HL-60 (cell line): ENCODE measurements around the gene UBAC2.

ENCODE experiments used
- DNase-seq, 2 experiments: peaks; one replicate each; pipeline ENCODE4 v3.0.0-alpha.2; 2010 to 2020; ENCODE audit warnings: low read depth in 1 of 2, low spot score in 1 of 2
- H3K27ac ChIP-seq: fragments of 250-450 bp; sonication (Bioruptor Pico); replicated peaks from 2 replicates; pipeline ENCODE4 v1.5.1; 2020; ENCODE audit warnings: mild to moderate bottlenecking, moderate library complexity
- H3K27me3 ChIP-seq: fragments of 250-450 bp; sonication (Bioruptor Pico); 2 replicates; pipeline ENCODE4 v1.5.1; 2021; ENCODE audit warnings: mild to moderate bottlenecking, moderate library complexity; ENCODE audit not compliant: insufficient read depth, poor library complexity, severe bottlenecking
- H3K4me3 ChIP-seq: replicated peaks from 2 replicates; pipeline ENCODE4 v1.5.1; 2011; ENCODE audit warnings: mild to moderate bottlenecking, control low read depth, low read length; ENCODE audit not compliant: insufficient read depth
- GABPA ChIP-seq: IDR thresholded peaks from 2 replicates; pipeline ENCODE4 v1.6.1; 2012; ENCODE audit warnings: low read depth
- POLR2AphosphoS5 ChIP-seq: IDR thresholded peaks from 2 replicates; pipeline ENCODE4 v1.6.1; 2012; ENCODE audit warnings: low read depth
- SPI1 ChIP-seq: IDR thresholded peaks from 2 replicates; pipeline ENCODE4 v1.6.1; 2012; ENCODE audit warnings: low read depth, mild to moderate bottlenecking, borderline replicate concordance
- TF ChIP-seq, protein P1 (sequence below): IDR thresholded peaks from one replicate; pipeline ENCODE4 v1.5.1; 2011; ENCODE audit warnings: low read length, control low read depth, inconsistent platforms; ENCODE audit not compliant: insufficient read depth
- TF ChIP-seq, protein P2 (sequence below): IDR thresholded peaks from 2 replicates; pipeline ENCODE4 v1.6.1; 2012; ENCODE audit warnings: low read depth; ENCODE audit not compliant: insufficient replicate concordance

The UBAC2 gene

GRCh38 chr13:99429670-99430069, 229.0 kb downstream of the UBAC2 start:
- H3K27ac ChIP-seq: no peak overlapping the region
- no peak overlapping the region for H3K4me3 ChIP-seq
- TF ChIP-seq, protein P1, sequence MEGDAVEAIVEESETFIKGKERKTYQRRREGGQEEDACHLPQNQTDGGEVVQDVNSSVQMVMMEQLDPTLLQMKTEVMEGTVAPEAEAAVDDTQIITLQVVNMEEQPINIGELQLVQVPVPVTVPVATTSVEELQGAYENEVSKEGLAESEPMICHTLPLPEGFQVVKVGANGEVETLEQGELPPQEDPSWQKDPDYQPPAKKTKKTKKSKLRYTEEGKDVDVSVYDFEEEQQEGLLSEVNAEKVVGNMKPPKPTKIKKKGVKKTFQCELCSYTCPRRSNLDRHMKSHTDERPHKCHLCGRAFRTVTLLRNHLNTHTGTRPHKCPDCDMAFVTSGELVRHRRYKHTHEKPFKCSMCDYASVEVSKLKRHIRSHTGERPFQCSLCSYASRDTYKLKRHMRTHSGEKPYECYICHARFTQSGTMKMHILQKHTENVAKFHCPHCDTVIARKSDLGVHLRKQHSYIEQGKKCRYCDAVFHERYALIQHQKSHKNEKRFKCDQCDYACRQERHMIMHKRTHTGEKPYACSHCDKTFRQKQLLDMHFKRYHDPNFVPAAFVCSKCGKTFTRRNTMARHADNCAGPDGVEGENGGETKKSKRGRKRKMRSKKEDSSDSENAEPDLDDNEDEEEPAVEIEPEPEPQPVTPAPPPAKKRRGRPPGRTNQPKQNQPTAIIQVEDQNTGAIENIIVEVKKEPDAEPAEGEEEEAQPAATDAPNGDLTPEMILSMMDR: no peak
- no peak for TF ChIP-seq SPI1
- no peak for TF ChIP-seq POLR2AphosphoS5
- TF ChIP-seq GABPA: no peak
- TF ChIP-seq, protein P2, sequence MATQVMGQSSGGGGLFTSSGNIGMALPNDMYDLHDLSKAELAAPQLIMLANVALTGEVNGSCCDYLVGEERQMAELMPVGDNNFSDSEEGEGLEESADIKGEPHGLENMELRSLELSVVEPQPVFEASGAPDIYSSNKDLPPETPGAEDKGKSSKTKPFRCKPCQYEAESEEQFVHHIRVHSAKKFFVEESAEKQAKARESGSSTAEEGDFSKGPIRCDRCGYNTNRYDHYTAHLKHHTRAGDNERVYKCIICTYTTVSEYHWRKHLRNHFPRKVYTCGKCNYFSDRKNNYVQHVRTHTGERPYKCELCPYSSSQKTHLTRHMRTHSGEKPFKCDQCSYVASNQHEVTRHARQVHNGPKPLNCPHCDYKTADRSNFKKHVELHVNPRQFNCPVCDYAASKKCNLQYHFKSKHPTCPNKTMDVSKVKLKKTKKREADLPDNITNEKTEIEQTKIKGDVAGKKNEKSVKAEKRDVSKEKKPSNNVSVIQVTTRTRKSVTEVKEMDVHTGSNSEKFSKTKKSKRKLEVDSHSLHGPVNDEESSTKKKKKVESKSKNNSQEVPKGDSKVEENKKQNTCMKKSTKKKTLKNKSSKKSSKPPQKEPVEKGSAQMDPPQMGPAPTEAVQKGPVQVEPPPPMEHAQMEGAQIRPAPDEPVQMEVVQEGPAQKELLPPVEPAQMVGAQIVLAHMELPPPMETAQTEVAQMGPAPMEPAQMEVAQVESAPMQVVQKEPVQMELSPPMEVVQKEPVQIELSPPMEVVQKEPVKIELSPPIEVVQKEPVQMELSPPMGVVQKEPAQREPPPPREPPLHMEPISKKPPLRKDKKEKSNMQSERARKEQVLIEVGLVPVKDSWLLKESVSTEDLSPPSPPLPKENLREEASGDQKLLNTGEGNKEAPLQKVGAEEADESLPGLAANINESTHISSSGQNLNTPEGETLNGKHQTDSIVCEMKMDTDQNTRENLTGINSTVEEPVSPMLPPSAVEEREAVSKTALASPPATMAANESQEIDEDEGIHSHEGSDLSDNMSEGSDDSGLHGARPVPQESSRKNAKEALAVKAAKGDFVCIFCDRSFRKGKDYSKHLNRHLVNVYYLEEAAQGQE: no peak
- no peak for DNase-seq
- no peaks in the 10 kb centered on the region for H3K27me3 ChIP-seq

DNA sequence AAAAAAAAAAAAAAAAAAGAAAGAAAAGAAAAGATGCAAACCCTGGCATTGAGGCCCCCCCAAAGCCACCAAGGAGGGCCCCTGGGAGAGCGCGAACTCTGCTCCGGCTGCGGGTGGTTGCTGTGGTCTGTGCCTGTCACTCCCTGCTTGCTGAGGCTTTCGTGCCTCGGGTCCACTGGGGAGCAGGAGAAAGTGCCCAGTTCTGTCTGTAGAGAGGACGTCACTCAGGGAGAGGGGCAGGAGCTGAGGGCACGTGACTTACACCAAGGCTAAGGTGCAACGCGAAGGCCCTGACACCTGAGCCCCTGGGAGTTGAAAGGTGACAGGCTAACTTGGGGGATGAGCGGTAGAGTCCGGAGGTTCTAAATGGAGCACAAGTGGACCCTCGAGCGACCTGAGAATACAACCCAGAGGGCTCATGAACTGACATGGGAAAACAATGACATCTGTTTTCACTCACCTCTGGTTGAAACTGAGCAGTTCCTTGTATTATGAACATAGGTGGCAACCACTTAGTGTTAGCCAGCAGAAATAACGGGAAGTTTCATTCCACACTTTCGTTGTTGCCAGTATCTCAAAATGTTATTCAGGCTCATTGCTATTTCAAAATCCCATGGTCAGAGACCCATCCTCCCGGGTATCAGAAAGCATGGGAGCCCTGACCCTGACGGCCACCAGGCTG, 231.4 kb downstream of the UBAC2 start:
- H3K4me3 ChIP-seq: 0 out of 2 replicates have a peak overlapping the region, but pooled peaks have one; percentile 11
- TF ChIP-seq GABPA (no peak), POLR2AphosphoS5 (no peak), SPI1 (no peak)
- TF ChIP-seq, protein P2: no peak
- TF ChIP-seq, protein P1: no peak
- peak in 1 of 2 experiments; percentile 43 for DNase-seq
- no peak overlapping the region for H3K27ac ChIP-seq
- H3K27me3 ChIP-seq: no peaks in the 10 kb centered on the region

DNA sequence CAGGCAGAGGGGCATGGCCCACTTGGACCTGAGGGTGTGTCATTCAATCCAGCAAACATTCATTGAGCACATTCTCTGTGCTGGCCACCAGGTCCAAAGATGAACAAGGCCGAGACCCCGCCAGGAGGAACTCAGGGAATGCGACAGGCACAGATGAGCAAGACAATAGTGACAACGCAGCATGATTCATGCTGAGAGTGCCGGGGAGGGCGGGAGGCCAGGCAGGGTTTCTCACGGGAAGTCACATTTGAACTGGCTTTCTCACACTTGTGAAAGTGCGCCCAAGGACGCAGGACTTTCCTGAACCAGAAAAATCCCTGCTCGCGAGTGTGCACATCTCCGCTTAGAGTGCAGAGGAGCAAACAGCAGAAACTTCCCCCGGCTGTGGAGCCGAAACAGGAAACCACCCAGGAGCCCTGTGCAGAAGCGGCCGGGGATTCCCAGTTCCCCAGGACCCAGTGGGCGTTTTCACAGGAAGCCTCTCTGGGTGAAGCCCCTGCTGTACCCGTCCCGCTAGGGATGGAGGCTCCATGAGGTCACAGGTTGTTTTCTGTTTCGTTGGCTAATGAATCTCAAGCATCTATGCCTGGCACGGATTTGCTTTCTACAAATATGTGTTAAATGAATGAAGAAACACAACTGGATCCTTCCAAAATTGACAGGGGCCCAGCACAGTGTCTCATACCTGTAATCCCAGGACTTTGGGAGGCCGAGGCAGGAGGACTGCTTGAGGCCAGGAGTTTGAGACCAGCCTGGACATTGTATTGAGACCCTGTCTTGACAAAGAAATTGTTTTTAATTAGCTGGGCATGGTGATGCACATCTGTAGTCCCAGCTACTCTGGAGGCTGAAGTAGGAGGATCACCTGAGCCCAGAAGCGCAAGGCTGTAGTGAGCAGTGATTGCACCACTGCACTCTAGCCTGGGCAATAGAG, 232.2 kb downstream of the UBAC2 start:
- Histone ChIP-seq H3K4me3 (peak overlapping the region; percentile 11; the same call in 1 of the 2 replicates), H3K27me3 (no peaks in the 10 kb centered on the region), H3K27ac (no peak overlapping the region)
- TF ChIP-seq POLR2AphosphoS5 (no peak), GABPA (no peak), SPI1 (no peak; the same call in 1 of the 2 replicates)
- TF ChIP-seq, protein P1: no peak
- TF ChIP-seq, protein P2: no peak
- peak; percentile 55 to 82 for DNase-seq
